Activated CD4-positive, alpha-beta T cell treated with anti-CD3 and anti-CD28 coated beads for 4 hours (primary cell): ENCODE results near the gene LEMD1.

Experiments used
- DNase-seq, 2 donors: peaks; one replicate each; pipeline ENCODE4 v3.0.0-alpha.2; 2020

LEMD1 gene

DNA sequence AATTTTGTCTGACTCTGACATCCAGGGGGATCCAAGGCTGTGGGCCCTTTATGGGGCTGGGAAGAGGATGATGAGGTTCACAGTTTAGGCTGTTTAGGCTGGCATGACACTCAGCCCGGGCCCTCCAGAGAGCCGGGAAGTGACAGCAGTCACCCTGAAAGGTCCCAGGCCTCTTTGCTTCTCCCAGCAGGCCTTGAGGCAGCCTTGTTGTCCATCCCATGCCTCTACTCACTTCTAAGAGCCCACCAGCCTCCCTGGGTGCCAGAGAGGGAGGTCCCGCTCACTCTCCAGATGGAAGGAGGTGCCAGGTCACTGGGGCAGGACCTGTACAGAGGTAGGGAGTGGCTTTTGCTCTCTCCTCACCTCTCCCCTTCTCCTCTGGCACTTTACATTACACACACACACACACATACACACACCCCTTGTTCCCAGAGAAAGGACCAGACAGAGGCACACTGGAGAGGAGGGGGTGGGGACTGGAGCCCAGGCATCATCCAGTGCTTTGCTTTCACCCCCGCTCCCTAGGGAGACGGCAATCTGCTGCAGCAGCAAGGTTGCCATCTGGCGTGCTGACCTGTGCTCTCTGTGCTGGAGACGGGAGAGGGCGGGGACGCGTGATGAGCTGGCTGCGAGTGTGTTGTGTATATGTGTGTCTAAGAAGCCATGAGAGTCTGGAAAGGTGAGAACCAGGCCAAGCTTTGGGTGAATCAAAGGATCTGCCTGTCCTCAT lies 69.7 kb downstream of the LEMD1 start:
- DNase-seq = no peak

DNA sequence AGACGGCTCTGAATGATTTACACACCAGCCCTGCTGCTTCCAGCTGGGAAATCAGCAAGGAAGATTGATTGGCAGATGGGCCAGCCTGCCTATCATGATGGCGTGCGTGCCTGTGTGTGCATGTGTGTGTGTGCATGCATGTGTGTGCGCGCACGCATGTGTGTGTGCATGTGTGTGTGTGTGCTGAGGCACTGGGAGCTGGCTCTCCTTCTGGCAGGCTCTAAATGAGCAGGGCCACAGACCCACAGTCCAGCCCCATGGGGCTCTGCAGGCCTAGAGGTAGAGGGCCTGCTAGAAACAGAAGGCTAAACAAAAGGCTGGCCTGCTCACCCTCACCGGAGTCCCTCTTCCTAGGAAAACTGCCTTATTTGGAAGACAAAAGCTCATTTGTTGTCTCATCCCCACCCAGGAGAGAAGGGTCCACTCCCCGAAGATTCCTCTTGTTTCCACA lies 71.1 kb downstream of the LEMD1 start:
- DNase-seq = no peak

DNA sequence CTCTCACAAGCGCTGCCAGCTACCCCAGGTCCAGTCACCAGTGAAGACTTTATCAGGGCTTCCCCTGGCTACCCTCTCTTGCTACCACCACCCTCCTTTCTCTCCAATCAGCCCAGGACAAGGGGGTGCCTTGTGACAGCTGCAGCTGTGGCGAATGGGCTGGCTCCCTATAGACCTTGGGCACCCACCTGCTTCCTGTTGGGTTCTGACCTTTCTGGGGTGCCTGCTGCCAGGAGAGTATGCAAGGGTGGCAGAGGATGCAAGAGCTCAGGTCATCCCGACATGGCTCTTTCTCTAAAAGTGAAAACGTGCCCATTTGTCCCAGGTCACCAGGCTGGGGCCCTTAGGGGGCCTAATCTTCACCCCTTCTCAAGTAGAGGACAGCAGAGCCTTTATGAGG lies 71.7 kb downstream of the LEMD1 start:
- DNase-seq = no peak

- DNase-seq = no peak
These were observed 73.0 kb downstream of the LEMD1 start for GRCh38 chr1:205348554-205349487.

GRCh38 chr1:205346956-205347574 lies 74.8 kb downstream of the LEMD1 start:
- no peak for DNase-seq

GRCh38 chr1:205345761-205346160 lies 76.1 kb downstream of the LEMD1 start:
- DNase-seq = no peak

- DNase-seq = peak; percentile 60 to 65
These were observed 77.6 kb downstream of the LEMD1 start for GRCh38 chr1:205344066-205344928.

DNA sequence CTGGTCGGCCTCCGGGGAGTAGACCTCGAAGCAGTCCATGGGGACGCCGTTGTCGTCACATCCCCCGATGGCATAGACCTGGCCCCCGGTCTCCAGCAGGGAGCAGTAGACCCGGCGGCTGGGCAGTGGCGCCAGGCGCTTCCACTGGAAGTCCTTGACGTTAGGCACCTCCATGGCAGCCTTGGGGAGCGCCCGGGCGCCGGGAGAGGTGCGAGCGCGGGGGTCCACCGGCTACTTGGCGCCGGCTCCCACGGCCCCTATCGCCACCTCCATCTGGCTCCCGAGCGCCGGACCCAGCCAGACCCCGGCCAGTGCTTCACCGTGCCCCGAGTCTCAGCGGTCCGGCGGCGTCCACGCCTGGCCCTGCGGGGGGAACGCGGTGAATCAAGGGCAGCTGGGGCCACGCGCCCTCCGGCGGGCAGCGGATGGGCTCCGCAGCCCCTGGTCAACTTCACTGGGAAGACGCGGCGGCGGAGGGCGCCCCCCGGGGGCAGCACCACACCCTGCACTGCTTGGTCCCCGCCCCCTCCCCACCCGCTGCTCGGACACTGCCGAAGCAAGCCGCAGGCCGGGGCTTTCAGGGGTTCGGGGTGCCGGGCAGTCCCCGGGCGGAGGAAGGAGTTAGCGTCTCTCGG lies 78.3 kb downstream of the LEMD1 start:
- peak in 1 of 2 donors; percentile 10 for DNase-seq

DNA sequence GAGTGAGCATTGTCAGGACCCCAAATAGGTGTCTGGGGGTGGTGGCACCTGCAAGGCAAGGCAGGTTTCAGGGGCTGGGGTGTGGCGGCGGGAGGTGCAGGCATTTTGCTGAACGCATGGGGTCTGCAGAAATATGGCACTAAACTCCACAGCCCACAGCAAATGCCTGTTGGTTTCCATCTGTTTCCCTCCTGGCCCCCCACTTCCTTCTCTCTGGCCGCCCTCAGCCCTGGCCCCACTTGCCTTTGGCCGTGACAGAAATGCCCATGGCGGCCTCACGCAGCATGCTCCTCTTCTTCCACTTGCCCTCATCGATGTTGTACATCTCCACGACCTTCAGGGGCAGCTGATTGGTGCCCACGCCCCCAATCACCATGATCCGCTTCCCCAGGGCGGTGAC lies 78.9 kb downstream of the LEMD1 start:
- DNase-seq = no peak

DNA sequence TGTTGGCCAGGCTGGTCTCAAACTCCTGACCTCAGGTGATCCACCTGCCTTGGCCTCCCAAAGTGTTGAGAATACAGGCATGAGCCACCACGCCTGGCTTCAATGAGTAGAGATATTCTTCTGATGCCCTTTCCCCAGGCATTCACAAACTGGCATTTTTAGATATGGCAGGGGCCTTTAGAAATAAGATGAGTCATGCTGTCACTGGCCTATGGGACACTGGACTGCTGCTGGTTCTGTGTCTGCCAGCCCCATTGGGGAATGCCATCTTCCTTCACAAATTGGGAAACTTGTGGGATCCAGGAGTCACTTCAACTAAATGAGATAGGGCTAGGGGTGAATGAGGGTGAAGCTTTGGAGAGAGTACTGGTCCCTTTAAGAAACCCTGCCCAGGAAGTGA lies 81.2 kb downstream of the LEMD1 start:
- DNase-seq = no peak

- no peak for DNase-seq
These were observed 82.1 kb downstream of the LEMD1 start for GRCh38 chr1:205339717-205340116.

DNA sequence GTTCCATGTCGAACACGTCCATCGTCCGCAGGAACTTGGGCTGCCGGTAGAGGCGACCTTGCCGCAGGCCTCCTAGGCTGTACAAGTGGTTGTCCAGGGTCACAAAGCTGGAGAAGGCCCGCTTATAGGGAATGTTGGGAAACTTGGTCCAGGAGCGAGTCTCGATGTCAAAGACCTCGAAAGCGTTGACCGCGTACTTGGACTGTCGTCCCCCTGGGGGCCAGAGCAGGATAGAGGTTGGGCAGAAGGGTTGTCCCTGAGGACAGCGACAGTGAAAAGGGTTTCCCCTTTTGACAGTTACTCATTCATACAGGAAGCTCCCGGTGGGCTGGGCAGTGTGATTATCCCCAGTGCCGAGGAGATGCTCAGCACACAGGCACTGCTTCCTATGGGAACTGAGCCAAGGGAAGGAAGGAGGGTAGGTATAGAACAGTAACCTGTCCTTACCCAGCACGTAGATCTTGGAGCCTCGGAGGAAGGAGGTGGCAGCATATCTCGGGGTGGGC lies 82.6 kb downstream of the LEMD1 start:
- no peak for DNase-seq

- DNase-seq = no peak
These were observed 83.8 kb downstream of the LEMD1 start for GRCh38 chr1:205338011-205338410.

DNA sequence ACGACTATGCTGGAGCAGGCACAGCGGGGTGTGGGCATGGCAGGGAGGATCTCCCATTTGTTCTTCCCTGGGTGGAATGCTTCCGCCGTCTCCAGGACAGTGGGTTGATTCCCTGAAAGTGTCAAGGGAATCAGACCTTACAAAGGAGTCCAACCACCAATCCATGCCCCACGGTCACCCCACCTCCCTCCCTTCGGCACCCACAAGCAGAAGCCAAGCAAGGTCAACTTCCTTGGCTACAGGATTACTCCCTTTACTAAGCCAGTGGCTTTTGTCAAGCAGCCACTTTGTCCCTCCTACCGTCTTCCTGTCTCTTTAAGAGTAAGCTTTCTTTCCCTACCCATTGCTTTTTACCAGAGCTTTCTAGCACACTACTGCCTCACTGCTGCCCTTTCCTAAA lies 84.4 kb downstream of the LEMD1 start:
- no peak for DNase-seq

DNA sequence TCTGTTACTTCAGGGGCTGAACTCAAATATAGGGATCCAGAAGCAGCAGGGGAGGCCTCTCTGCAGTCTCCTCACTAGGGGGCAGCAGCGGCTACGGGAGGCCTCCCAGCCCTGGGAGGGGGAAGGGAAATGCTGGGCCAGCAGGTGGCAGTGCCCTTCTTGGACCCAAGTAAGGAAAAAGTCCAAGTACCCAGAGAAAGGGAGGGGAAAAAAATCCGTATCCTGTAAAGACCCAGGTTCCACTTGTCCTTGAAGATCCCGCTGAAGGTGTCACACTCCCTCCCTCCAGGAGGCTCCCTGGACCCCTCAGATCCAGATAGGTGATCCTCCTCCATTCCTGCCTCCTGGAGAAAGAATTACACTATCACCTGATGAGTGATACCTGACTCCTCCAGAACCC lies 86.2 kb downstream of the LEMD1 start:
- peak; percentile 78 to 83 for DNase-seq

DNA sequence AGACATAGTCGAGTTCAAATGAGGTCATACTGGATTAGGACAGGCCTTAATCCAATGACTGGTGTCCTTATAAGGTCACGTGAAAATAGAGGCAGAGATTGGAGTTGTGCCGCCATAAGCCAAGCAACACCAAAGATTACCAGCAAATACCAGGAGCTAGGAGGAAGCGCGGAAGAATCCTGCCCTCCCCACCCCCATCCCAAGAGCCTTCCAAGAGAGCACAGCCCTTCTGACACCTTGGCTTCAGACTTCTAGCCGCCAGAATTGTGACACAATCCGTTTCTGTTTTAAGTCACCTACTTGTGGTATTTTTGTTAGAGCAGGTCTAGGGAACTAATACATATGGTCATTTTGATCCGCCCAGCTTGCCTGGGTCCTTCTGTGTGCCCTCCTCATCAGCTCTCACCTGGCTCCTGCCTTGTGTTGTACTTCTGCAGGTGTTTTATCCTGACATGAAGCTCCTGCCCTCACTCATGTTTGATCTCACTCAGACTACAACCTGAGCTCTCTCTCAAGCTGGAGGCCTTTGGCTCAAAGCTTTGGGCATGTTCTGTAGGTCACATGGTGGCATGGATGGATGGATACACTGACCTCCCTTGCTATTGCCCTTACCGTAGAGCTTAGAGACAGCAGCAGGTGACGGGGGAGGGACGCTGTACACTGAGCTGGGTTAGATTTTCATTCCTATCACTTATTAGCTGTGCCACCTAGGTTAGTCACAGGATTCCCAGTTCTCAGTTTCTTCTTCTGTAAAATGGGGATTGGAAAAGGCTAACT lies 89.7 kb downstream of the LEMD1 start:
- no peak for DNase-seq
